Activated CD4-positive, alpha-beta memory T cell treated with anti-CD3 and anti-CD28 coated beads, Interleukin-2, amount 10 ng/mL, durations not matched to agents 7 days and 5 days (primary cell): ENCODE results near the gene HIC2. TPM values are rescaled to one million over a fixed set of nuclear protein-coding genes. Genes with fewer than 3 reads are reported as not detected.
"Not testable (repeated sequence)": the region's sequence is repeated elsewhere in the genome, so short reads cannot be mapped to it uniquely, and the experiment has no call there.

Experiments used
- CTCF ChIA-PET: fragments of 350-600 bp; sonication (Branson Sonifier 250); formaldehyde crosslinking; loops from one replicate; lab custom pipeline; 2021; ENCODE audit warnings: antibody characterized with exemption, inconsistent platforms; lab: Charles Lee
- POLR2A ChIA-PET: fragments of 350-600 bp; sonication (Branson Sonifier 250); formaldehyde crosslinking; loops from one replicate; lab custom pipeline; 2021; ENCODE audit warnings: antibody characterized with exemption; lab: Charles Lee
- DNase-seq: peaks from one replicate; pipeline ENCODE4 v3.0.0-alpha.2; 2020
- H3K27ac Mint-ChIP-seq: one replicate; pipeline ENCODE4 v1.8.0; 2021; ENCODE audit warnings: mild to moderate bottlenecking, mixed read lengths
- H3K27me3 Mint-ChIP-seq: one replicate; pipeline ENCODE4 v1.8.0; 2021; ENCODE audit warnings: mixed read lengths
- H3K36me3 Mint-ChIP-seq: one replicate; pipeline ENCODE4 v1.8.0; 2021; ENCODE audit warnings: low read depth, mixed read lengths
- H3K4me1 Mint-ChIP-seq: one replicate; pipeline ENCODE4 v1.8.0; 2021; ENCODE audit warnings: mixed read lengths
- H3K4me3 Mint-ChIP-seq: one replicate; pipeline ENCODE4 v1.8.0; 2021; ENCODE audit warnings: mild to moderate bottlenecking, mixed read lengths
- H3K9me3 Mint-ChIP-seq: one replicate; pipeline ENCODE4 v1.8.0; 2021; ENCODE audit warnings: mixed read lengths
- total RNA-seq, 2 experiments: library from RNA; stranded (reverse); gene quantifications; one replicate each; pipeline ENCODE4 v1.2.3, GENCODE V29; 2021

HIC2 gene
- total RNA-seq, 2 experiments from 2014 or later = 3.9 to 4.0 TPM

GRCh38 chr22:21450320-21450831 is 33.2 kb downstream of the HIC2 start:
- H3K4me3 Mint-ChIP-seq = no peak overlapping the region
- H3K4me1 Mint-ChIP-seq = no peaks in the 10 kb centered on the region
- H3K27me3 Mint-ChIP-seq = no peaks in the 10 kb centered on the region
- ChIA-PET POLR2A (no interaction called here), CTCF (no interaction called here)
- no peaks in the 10 kb centered on the region for H3K9me3 Mint-ChIP-seq
- DNase-seq = peak; percentile 12
- H3K36me3 Mint-ChIP-seq = no peaks in the 10 kb centered on the region
- H3K27ac Mint-ChIP-seq = no peak overlapping the region

DNA sequence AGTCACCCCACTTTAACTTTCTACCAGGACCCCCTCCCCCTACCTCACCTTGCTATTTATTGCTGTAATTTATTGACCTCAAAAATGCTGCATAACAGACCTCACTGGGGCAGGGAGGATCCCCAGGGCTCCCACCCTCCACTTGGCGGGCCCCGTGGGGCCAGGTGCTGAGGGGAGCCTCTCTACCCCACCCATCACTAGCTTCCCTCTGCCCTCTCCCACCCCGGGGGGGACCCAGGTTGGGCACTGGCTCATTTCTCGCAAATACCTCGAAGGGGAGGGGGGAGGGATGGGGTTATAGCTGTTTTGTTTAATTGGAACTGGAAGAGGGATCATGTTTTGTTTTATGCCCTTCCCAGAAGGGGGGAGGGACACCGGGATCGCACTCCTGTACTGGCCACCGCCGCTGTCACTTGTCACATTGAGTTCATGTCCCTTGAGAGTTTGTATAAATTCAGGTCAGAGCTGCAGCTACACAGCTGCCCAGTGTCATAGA is 33.7 kb downstream of the HIC2 start:
- no peaks in the 10 kb centered on the region for H3K4me1 Mint-ChIP-seq
- ChIA-PET POLR2A (no interaction called here), CTCF (no interaction called here)
- no peak overlapping the region for H3K27ac Mint-ChIP-seq
- no peaks in the 10 kb centered on the region for H3K27me3 Mint-ChIP-seq
- no peak overlapping the region for H3K4me3 Mint-ChIP-seq
- peak; percentile 0 for DNase-seq
- no peaks in the 10 kb centered on the region for H3K9me3 Mint-ChIP-seq
- H3K36me3 Mint-ChIP-seq = no peaks in the 10 kb centered on the region

- CTCF ChIA-PET = no interaction called here
- Mint-ChIP-seq H3K4me1 (no peaks in the 10 kb centered on the region), H3K36me3 (no peaks in the 10 kb centered on the region), H3K4me3 (no peak overlapping the region), H3K27me3 (no peaks in the 10 kb centered on the region), H3K27ac (no peak overlapping the region), H3K9me3 (no peaks in the 10 kb centered on the region)
- POLR2A ChIA-PET = interaction anchor here (0.6 kb wide), 1 partner anchor 382 kb away, joined by 3 read pairs; no protein-coding TSS in a partner anchor
- DNase-seq = peak; percentile 6
Measured at GRCh38 chr22:21451545-21452520, 34.7 kb downstream of the HIC2 start.

- H3K36me3 Mint-ChIP-seq, H3K4me3 Mint-ChIP-seq, H3K9me3 Mint-ChIP-seq, H3K4me1 Mint-ChIP-seq, CTCF ChIA-PET, H3K27me3 Mint-ChIP-seq, H3K27ac Mint-ChIP-seq: not testable (repeated sequence)
- POLR2A ChIA-PET = interaction anchor here (0.6 kb wide), 1 partner anchor 383 kb away, joined by 3 read pairs; no protein-coding TSS in a partner anchor
- DNase-seq = peak; percentile 6
Measured at GRCh38 chr22:21452666-21453065, 35.5 kb downstream of the HIC2 start.

- H3K4me3 Mint-ChIP-seq, H3K4me1 Mint-ChIP-seq, CTCF ChIA-PET, DNase-seq, H3K9me3 Mint-ChIP-seq, H3K36me3 Mint-ChIP-seq, H3K27ac Mint-ChIP-seq, H3K27me3 Mint-ChIP-seq, POLR2A ChIA-PET: not testable (repeated sequence)
Measured at GRCh38 chr22:21454998-21455333, 37.8 kb downstream of the HIC2 start.

DNA sequence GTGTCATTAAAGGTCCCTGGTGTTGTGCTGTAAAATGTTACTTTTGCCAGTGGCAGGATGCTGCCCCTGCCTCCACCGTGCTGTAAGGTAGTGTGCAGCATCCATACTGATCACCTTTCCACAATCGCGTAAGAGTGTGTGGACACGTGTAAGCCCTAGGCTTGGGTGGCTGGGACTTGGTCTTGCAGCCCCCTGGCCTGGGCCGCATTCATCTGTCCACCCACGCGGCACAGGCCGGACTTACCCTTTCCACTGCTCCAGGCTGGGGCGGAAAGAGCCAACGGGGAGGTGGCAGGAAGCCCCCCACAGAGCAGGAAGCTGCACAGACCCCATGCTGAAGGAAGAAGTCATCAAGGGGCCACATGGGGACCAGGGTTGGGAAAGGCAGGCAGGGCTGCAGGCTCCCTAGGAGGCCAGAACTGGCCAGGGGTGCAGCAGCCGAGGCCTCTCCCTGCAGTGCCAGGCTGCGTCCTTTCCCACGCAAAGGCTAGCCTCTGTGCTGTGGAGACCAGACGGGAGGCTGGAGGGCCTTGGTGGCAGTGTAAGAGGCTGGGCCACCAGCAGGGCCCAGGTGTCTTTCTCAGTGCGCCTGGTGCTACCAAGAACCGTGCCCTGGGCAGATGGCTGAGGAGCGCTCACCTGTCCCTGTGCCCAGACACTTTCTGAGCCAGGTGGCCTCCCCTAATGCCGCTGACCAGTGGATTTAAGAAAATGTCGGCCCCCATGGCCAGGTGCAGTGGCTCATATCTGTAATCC is 38.3 kb downstream of the HIC2 start:
- Mint-ChIP-seq H3K27me3 (no peaks in the 10 kb centered on the region), H3K36me3 (no peaks in the 10 kb centered on the region), H3K9me3 (no peaks in the 10 kb centered on the region), H3K4me3 (no peak overlapping the region), H3K4me1 (no peaks in the 10 kb centered on the region), H3K27ac (no peak overlapping the region)
- POLR2A ChIA-PET = no interaction called here
- CTCF ChIA-PET = no interaction called here
- no peak for DNase-seq

DNA sequence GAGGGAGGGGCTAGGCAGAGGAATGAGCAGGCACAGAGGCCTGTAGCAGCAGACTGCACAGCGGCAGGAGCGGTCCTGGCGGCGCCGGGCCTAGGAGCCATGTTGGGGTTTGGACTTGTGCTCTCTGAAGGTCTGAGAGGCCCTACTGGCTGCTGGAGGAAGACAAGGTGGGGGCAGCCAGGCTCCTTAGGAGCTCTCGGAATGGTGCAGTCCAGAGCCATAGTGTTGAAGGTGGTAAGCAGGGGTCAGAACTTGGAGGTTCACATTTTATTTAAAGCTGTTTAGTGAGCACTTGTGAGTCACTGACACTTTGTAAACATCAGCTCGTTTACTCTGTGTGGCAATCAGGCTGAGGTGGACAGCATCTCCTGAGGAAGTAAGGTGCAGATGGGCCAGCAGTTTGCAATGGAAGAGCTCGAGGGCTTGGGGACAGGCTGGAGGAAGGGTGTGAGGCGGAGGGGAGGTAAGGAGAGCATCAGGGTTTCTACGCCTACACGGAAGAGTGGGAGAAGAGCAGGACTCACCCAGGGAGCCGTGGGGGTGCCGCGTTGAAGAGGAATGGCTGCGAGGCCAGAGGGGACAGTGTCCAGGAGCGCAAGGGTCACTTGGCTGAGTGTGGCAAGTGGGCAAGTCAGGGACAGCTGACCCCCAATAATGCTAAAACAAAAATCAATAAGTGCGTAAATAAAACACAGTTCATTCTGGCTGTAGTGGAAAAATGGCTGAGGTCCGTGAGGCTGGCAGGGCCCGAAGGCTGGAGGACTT is 40.0 kb downstream of the HIC2 start:
- Mint-ChIP-seq H3K27ac (no peak overlapping the region), H3K4me1 (no peaks in the 10 kb centered on the region), H3K4me3 (no peak overlapping the region), H3K36me3 (no peaks in the 10 kb centered on the region), H3K27me3 (no peaks in the 10 kb centered on the region), H3K9me3 (no peaks in the 10 kb centered on the region)
- no peak for DNase-seq
- CTCF ChIA-PET = no interaction called here
- POLR2A ChIA-PET = no interaction called here

GRCh38 chr22:21462672-21463071 is 45.5 kb downstream of the HIC2 start:
- H3K4me1 Mint-ChIP-seq, H3K36me3 Mint-ChIP-seq, DNase-seq, H3K27ac Mint-ChIP-seq, H3K9me3 Mint-ChIP-seq, H3K4me3 Mint-ChIP-seq, CTCF ChIA-PET, H3K27me3 Mint-ChIP-seq, POLR2A ChIA-PET: not testable (repeated sequence)

DNA sequence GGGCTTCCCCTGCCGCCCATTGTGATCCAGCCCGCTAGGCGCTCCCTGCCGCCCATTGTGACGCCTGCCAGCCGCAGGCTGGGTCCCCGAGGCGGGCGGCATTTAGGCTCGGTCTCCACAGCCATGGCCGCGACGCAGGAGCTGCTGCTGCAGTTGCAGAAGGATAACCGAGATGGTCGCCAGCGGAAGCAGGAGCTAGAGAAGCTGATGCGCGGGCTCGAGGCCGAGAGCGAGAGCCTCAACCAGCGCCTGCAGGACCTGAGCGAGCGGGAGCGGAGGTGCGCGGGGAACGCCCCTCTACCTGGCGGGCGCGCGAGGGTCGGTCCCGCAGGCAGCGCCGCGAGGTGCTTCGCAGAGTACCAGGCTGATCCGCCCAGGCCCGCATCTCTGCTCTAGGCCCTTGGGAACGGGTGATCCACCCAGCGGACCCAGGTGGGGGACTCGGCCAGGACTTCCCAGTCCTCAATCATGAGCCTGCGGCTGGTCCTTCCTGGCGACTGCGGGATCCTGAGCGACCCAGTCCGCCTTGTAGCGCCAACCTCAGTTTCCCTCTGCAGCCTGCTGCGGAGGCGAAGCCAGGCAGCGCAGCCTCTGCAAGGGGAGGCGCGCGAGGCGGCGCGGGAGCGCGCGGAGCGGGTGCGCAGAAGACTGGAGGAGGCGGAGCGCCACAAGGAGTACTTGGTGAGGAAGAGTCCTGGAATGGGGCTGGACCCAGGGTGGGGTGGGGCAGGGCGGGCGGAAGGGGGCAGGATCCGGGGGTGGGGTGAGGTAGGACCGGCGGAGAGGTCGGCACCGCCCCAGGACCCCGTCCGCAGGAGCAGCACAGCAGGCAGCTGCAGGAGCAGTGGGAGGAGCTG is 50.4 kb downstream of the HIC2 start, which contains the start of gene TMEM191C:
Gene TMEM191C, plus strand, starts transcription at position 51 of the 857 bp plus-strand sequence. Its CDS starts 73 bp downstream, at position 124.
- Mint-ChIP-seq H3K4me3 (peak within 1 kb of the TSS; percentile 76), H3K27ac (peak within 1 kb of the TSS; percentile 86)
- H3K27me3 Mint-ChIP-seq, DNase-seq, POLR2A ChIA-PET, CTCF ChIA-PET, H3K4me1 Mint-ChIP-seq, H3K9me3 Mint-ChIP-seq, H3K36me3 Mint-ChIP-seq: not testable (repeated sequence)

DNA sequence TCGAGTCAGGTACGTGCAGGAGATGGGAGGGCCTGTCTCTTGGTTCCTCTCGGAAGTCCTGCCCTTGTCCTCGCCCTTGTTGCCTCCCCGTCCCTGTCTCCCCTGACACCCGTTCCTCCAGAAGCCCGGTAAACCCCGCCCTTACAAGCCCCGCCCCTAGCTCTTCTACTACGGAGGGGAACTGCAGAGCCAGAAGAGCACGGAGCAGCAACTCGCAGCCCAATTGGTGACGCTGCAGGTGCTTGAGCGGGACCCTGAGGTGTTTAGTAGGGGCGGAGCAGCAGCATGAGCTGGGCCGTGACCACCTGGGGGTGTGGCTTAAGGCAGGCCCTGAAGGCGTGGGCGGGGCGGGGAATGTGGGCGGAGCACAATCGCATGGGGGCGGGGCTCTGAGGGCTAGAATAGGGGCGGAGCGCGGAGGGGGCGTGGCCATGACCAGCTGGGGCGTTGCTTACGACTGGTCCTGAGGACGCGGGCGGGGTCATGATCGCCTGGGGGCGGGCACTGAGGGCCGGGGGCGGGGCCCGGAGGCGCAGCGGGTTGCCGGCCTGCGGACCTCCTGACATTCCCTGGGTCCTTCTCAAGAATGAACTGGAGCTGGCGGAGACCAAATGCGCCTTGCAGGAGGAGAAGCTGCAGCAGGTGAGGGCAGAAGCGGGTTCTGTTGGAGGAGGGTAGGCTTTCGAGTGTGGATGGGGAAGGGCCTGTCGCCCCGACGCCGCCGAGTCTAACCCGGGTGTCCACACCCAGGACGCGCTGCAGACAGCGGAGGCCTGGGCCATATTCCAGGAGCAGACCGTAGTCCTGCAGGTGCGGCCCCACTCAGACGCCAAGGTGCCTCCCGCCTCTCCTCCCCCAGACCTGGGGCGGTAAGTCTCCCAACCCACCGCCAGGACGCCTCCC is 51.3 kb downstream of the HIC2 start:
- DNase-seq = peak; percentile 90
- H3K27me3 Mint-ChIP-seq, H3K36me3 Mint-ChIP-seq, H3K4me1 Mint-ChIP-seq, POLR2A ChIA-PET, H3K9me3 Mint-ChIP-seq: not testable (repeated sequence)
- CTCF ChIA-PET = interaction anchor here (0.6 kb wide), 1 partner anchor 296 kb away, joined by 3 read pairs; no protein-coding TSS in a partner anchor
- H3K27ac Mint-ChIP-seq = peak overlapping the region; percentile 86
- peak overlapping the region; percentile 76 for H3K4me3 Mint-ChIP-seq
